Measurements from ENCODE around the gene EXOC8. TPM values are rescaled to one million over a fixed set of nuclear protein-coding genes. Genes with fewer than 3 reads are reported as not detected.

The EXOC8 gene, protein sequence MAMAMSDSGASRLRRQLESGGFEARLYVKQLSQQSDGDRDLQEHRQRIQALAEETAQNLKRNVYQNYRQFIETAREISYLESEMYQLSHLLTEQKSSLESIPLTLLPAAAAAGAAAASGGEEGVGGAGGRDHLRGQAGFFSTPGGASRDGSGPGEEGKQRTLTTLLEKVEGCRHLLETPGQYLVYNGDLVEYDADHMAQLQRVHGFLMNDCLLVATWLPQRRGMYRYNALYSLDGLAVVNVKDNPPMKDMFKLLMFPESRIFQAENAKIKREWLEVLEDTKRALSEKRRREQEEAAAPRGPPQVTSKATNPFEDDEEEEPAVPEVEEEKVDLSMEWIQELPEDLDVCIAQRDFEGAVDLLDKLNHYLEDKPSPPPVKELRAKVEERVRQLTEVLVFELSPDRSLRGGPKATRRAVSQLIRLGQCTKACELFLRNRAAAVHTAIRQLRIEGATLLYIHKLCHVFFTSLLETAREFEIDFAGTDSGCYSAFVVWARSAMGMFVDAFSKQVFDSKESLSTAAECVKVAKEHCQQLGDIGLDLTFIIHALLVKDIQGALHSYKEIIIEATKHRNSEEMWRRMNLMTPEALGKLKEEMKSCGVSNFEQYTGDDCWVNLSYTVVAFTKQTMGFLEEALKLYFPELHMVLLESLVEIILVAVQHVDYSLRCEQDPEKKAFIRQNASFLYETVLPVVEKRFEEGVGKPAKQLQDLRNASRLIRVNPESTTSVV
- 10 to 100 TPM; 18.2 to 18.4 TPM for total RNA-seq

DNA sequence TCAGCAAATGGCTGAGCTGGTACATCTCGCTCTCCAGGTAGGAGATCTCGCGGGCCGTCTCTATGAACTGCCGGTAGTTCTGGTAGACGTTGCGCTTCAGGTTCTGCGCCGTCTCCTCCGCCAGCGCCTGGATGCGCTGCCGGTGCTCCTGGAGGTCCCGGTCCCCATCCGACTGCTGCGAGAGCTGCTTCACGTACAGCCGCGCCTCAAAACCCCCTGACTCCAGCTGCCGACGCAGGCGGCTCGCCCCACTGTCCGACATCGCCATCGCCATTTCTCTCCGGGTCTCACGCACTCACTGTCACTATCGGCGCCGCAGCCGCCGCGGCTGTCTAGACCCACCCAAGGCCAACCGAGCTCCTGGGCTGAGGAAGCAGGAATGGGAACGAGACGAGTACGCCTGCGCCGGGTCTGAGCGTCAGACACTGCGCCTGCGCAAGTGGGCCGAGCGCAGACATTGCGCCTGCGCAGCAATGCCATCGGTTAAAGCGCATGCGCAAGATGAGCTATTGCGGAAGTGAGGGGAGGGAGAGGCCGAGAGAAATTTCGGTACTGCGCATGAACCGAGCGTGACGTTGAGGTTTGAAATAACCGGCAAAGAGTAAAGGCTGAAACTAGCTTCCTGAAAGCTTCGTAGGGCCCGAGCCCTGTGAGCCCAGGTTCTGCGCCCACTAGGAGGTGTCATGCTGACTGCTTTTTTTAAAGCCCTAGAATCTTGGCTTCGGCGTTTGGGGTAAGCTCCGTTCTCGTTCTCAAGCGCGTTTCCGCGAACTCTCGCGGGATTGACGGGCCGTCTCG, at the start of gene EXOC8:
EXOC8 (minus strand) TSS at position 381 of the 798 bp plus-strand sequence; CDS start at position 274, 107 bp downstream.
- peaks cover 2% of the 10 kb centered on the region for H3K27me3 Mint-ChIP-seq (ENCODE audit: low read depth)
- H3K36me3 Mint-ChIP-seq (ENCODE audit: low read depth): peaks cover 52% of the 10 kb centered on the region
- peak within 1 kb of the TSS; percentile 99 for H3K27ac Mint-ChIP-seq

GRCh38 chr1:231386466-231386865, 48.8 kb upstream of the EXOC8 start:
- Mint-ChIP-seq H3K36me3 (ENCODE audit: low read depth) (peaks cover 13% of the 10 kb centered on the region), H3K27me3 (ENCODE audit: low read depth) (no peaks in the 10 kb centered on the region), H3K27ac (no peak overlapping the region), H3K4me3 (no peak overlapping the region), H3K9me3 (ENCODE audit: insufficient read depth) (no peaks in the 10 kb centered on the region), H3K4me1 (ENCODE audit: low read depth) (peaks cover 23% of the 10 kb centered on the region)
- ChIA-PET CTCF (no interaction called here), POLR2A (interaction anchor here (0.7 kb wide), 1 partner anchor 10 kb away, joined by 3 read pairs; no protein-coding TSS in a partner anchor)
- no peak for ATAC-seq
- no peak for DNase-seq

More for the DNA sequence above, at the start of gene EXOC8:
- ATAC-seq: peak; percentile 86
- DNase-seq: peak; percentile 97
- CTCF ChIA-PET: interaction anchor here (0.7 to 4.2 kb wide), 17 partner anchors 9 to 419 kb away, joined by 3 to 27 read pairs (median 4); partner anchors contain the start of genes EGLN1 and GNPAT
- no peaks in the 10 kb centered on the region for H3K9me3 Mint-ChIP-seq (ENCODE audit: insufficient read depth)
- H3K4me3 Mint-ChIP-seq: peak within 1 kb of the TSS; percentile 100
- POLR2A ChIA-PET: interaction anchor here (0.6 to 2.6 kb wide), 19 partner anchors 9 to 275 kb away, joined by 3 to 18 read pairs (median 5); partner anchors contain the start of gene EGLN1
- peaks cover 57% of the 10 kb centered on the region for H3K4me1 Mint-ChIP-seq (ENCODE audit: low read depth)

DNA sequence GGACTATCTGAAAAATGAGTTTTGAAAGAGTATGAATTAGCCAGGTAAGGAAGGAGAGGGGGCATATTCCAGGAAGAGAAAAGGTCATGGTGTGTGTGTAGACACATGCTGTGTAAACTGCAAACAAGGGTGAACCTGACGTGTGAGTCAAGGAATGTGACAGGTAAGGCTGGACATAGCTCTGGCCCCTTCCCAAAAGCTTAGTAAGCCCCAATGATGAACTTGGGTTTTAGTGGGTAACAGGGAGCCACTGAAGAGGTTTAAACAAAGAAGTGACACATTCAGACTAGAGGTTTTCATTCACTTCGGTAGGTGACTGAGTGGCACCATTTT, 47.7 kb upstream of the EXOC8 start:
- ATAC-seq: no peak
- peaks cover 19% of the 10 kb centered on the region for H3K4me1 Mint-ChIP-seq (ENCODE audit: low read depth)
- DNase-seq: no peak
- ChIA-PET CTCF (interaction anchor here (0.6 kb wide), 1 partner anchor 143 kb away, joined by 3 read pairs; no protein-coding TSS in a partner anchor), POLR2A (no interaction called here)
- no peak overlapping the region for H3K27ac Mint-ChIP-seq
- no peaks in the 10 kb centered on the region for H3K9me3 Mint-ChIP-seq (ENCODE audit: insufficient read depth)
- peaks cover 11% of the 10 kb centered on the region for H3K36me3 Mint-ChIP-seq (ENCODE audit: low read depth)
- H3K4me3 Mint-ChIP-seq: no peak overlapping the region
- no peaks in the 10 kb centered on the region for H3K27me3 Mint-ChIP-seq (ENCODE audit: low read depth)

- no peaks in the 10 kb centered on the region for H3K9me3 Mint-ChIP-seq (ENCODE audit: insufficient read depth)
- CTCF ChIA-PET: interaction anchor here (0.6 kb wide), 1 partner anchor 77 kb away, joined by 3 read pairs; no protein-coding TSS in a partner anchor
- POLR2A ChIA-PET: no interaction called here
- H3K36me3 Mint-ChIP-seq (ENCODE audit: low read depth): peaks cover 5% of the 10 kb centered on the region
- no peak for DNase-seq
- ATAC-seq: no peak
- no peak overlapping the region for H3K4me3 Mint-ChIP-seq
- H3K27me3 Mint-ChIP-seq (ENCODE audit: low read depth): no peaks in the 10 kb centered on the region
- H3K27ac Mint-ChIP-seq: no peak overlapping the region
- peaks cover 13% of the 10 kb centered on the region for H3K4me1 Mint-ChIP-seq (ENCODE audit: low read depth)
Observed at GRCh38 chr1:231384696-231385415, 47.2 kb upstream of the EXOC8 start.

DNA sequence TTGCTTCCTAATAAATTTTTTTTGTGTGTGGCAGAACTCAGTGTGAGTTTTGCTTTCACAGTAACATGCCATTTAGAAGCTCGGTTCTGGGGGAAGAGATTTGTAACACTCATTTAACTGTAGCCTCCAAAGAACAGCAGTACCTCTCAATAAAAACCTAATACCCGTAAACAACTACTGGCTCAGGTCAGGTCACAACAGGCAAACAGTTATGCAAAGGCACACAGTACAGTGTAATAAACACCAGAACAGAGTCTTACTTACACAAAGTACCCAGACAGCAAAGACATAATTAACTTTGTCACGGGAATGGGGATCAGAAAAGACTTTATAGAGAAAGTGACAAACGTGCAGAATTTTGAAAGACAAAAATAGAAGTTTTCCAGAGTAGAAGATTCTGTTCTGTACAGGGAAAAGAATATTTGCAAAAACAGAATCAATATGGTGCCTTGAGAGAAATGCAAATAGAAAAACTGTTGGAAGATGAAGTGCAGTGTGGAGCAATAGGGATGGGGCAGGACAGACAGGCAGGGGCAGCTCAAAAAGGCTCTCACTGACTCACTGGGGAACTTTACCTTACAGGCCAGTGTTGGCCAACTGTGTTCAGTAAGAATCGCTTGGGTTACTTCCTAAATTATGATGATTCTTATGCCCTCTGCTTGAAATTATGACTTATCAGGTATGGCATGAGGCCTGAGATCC, 45.7 kb upstream of the EXOC8 start:
- Mint-ChIP-seq H3K27me3 (ENCODE audit: low read depth) (no peaks in the 10 kb centered on the region), H3K27ac (no peak overlapping the region), H3K4me1 (ENCODE audit: low read depth) (peaks cover 12% of the 10 kb centered on the region), H3K4me3 (no peak overlapping the region), H3K9me3 (ENCODE audit: insufficient read depth) (no peaks in the 10 kb centered on the region), H3K36me3 (ENCODE audit: low read depth) (peaks cover 5% of the 10 kb centered on the region)
- no peak for DNase-seq
- ChIA-PET POLR2A (no interaction called here), CTCF (no interaction called here)
- no peak for ATAC-seq

DNA sequence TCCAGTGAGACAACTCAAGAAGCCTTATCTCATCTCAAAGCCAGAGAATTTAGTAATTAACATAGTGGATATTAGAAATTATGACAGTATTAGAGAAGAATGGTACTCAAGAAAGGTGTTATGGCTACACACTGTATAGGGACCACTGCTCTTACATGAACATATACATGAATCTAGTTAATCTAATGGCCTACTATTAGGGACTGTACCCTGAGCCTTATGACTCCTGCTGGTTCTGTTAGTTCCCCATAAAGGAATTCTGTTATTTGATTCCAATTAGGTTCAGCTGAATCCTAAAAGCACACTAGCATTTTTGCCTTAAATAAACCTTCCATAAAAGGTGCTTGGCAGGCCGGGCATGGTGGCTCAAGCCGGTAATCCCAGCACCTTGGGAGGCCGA, 44.8 kb upstream of the EXOC8 start:
- Mint-ChIP-seq H3K4me1 (ENCODE audit: low read depth) (peaks cover 13% of the 10 kb centered on the region), H3K27ac (no peak overlapping the region), H3K9me3 (ENCODE audit: insufficient read depth) (no peaks in the 10 kb centered on the region), H3K36me3 (ENCODE audit: low read depth) (no peaks in the 10 kb centered on the region), H3K27me3 (ENCODE audit: low read depth) (no peaks in the 10 kb centered on the region), H3K4me3 (no peak overlapping the region)
- ChIA-PET CTCF (no interaction called here), POLR2A (interaction anchor here (0.7 kb wide), 1 partner anchor 148 kb away, joined by 3 read pairs; no protein-coding TSS in a partner anchor)
- ATAC-seq (no peak), DNase-seq (no peak)

GRCh38 chr1:231381729-231382128, 44.1 kb upstream of the EXOC8 start:
- Mint-ChIP-seq H3K27ac (no peak overlapping the region), H3K4me3 (no peak overlapping the region), H3K36me3 (ENCODE audit: low read depth) (no peaks in the 10 kb centered on the region), H3K9me3 (ENCODE audit: insufficient read depth) (no peaks in the 10 kb centered on the region), H3K4me1 (ENCODE audit: low read depth) (peaks cover 20% of the 10 kb centered on the region), H3K27me3 (ENCODE audit: low read depth) (no peaks in the 10 kb centered on the region)
- ChIA-PET CTCF (interaction anchor here (1.1 kb wide), 1 partner anchor 11 kb away, joined by 3 read pairs; no protein-coding TSS in a partner anchor), POLR2A (interaction anchor here (0.6 kb wide), 1 partner anchor 148 kb away, joined by 3 read pairs; no protein-coding TSS in a partner anchor)
- DNase-seq (no peak), ATAC-seq (no peak)

DNA sequence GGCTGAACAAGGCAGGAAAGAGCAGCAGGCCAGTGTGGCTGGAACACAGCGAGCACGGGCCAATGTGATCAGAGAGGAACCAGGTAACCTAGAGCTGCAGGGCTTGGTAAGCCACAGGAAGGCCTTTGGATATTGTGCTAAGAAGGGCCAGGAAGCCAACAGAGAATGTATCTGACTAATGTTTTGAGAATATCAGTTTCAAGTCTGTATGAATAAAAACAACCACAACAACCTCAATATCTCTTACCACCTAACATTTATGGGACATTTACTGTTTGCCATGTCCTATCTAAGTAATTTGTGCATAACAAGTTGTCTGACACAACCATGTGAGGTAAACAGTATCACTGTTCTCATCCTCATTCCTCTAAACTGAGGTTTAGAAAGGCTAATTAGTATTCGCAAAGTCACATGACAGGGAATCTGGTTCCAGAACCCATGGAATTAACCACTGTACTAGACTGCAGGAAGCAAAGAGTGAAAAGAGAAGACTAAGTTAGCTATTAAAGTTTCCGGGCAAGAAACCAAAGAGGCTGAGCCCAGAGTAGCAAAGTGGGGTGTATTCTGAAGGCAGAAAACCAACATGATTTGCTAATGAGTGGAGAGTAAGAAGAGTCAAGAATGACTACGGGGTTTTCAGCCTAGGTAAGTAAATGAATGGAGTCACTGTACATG, 39.4 kb upstream of the EXOC8 start:
- peak overlapping the region; percentile 64 for H3K27ac Mint-ChIP-seq
- H3K4me1 Mint-ChIP-seq (ENCODE audit: low read depth): peaks cover 23% of the 10 kb centered on the region
- no peaks in the 10 kb centered on the region for H3K27me3 Mint-ChIP-seq (ENCODE audit: low read depth)
- ChIA-PET POLR2A (interaction anchor here (0.8 kb wide), 1 partner anchor 9 kb away, joined by 3 read pairs; no protein-coding TSS in a partner anchor), CTCF (interaction anchor here (0.7 to 1.0 kb wide), 2 partner anchors 12 to 45 kb away, joined by 3 to 4 read pairs; partner anchors contain the start of gene EGLN1)
- ATAC-seq: peak; percentile 61
- no peaks in the 10 kb centered on the region for H3K9me3 Mint-ChIP-seq (ENCODE audit: insufficient read depth)
- peaks cover 2% of the 10 kb centered on the region for H3K36me3 Mint-ChIP-seq (ENCODE audit: low read depth)
- peak; percentile 42 for DNase-seq
- H3K4me3 Mint-ChIP-seq: no peak overlapping the region

- CTCF ChIA-PET: interaction anchor here (0.7 kb wide), 1 partner anchor 15 kb away, joined by 3 read pairs; no protein-coding TSS in a partner anchor
- no peak overlapping the region for H3K4me3 Mint-ChIP-seq
- no peak for DNase-seq
- POLR2A ChIA-PET: interaction anchor here (0.8 kb wide), 1 partner anchor 10 kb away, joined by 3 read pairs; no protein-coding TSS in a partner anchor
- H3K27me3 Mint-ChIP-seq (ENCODE audit: low read depth): no peaks in the 10 kb centered on the region
- H3K9me3 Mint-ChIP-seq (ENCODE audit: insufficient read depth): no peaks in the 10 kb centered on the region
- H3K36me3 Mint-ChIP-seq (ENCODE audit: low read depth): peaks cover 2% of the 10 kb centered on the region
- H3K27ac Mint-ChIP-seq: no peak overlapping the region
- H3K4me1 Mint-ChIP-seq (ENCODE audit: low read depth): peaks cover 23% of the 10 kb centered on the region
- no peak for ATAC-seq
Observed at GRCh38 chr1:231376101-231376500, 38.4 kb upstream of the EXOC8 start.

- ChIA-PET CTCF (interaction anchor here (0.6 to 1.2 kb wide), 3 partner anchors 19 to 231 kb away, joined by 3 read pairs; no protein-coding TSS in a partner anchor), POLR2A (no interaction called here)
- ATAC-seq: no peak
- H3K27ac Mint-ChIP-seq: no peak overlapping the region
- H3K4me3 Mint-ChIP-seq: no peak overlapping the region
- H3K4me1 Mint-ChIP-seq (ENCODE audit: low read depth): peaks cover 23% of the 10 kb centered on the region
- H3K9me3 Mint-ChIP-seq (ENCODE audit: insufficient read depth): no peaks in the 10 kb centered on the region
- no peaks in the 10 kb centered on the region for H3K27me3 Mint-ChIP-seq (ENCODE audit: low read depth)
- no peak for DNase-seq
- peaks cover 7% of the 10 kb centered on the region for H3K36me3 Mint-ChIP-seq (ENCODE audit: low read depth)
Observed at GRCh38 chr1:231374394-231374793, 36.7 kb upstream of the EXOC8 start.

Data from activated CD8-positive, alpha-beta T cell treated with anti-CD3 and anti-CD28 coated beads, Interleukin-2, amount 10 ng/mL, durations not matched to agents 7 days and 5 days (primary cell).